ENCODE data around the gene RNF123.

Gene RNF123

DNA sequence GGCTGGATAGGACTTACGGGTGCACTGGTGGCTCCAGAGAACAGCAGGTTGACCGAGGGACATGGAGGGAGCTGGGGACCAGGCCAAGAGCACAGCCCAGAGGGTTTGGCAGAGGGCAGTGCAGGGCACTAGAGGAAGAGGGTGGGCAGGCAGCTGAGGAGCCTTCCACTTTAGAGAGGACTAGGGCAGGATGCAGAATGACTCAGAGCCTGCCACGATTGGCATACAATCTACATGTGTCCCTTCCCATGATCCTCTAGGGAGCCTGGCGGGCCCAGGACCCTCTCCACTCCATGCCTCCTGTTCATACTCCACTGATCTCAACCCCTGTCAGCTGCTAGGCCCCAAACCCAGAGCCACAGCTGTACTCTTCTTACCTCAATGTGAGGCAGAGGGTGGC is 29.6 kb upstream of the RNF123 start:
- no peak for DNase-seq

DNA sequence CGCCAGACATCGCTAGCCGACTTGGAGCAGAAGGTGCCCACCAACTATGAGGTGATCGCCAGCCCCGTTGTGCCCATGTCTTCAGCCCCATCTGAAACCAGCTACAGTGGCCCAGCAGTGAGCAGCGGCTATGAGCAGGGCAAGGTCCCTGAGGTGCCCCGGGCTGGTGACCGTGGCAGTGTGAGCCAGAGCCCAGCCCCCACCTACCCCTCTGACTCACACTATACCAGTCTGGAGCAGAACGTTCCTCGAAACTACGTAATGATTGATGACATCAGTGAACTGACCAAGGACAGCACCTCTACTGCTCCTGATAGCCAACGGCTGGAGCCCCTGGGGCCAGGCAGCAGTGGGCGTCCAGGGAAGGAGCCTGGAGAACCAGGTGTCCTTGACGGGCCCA is 28.1 kb upstream of the RNF123 start:
- no peak for DNase-seq

DNA sequence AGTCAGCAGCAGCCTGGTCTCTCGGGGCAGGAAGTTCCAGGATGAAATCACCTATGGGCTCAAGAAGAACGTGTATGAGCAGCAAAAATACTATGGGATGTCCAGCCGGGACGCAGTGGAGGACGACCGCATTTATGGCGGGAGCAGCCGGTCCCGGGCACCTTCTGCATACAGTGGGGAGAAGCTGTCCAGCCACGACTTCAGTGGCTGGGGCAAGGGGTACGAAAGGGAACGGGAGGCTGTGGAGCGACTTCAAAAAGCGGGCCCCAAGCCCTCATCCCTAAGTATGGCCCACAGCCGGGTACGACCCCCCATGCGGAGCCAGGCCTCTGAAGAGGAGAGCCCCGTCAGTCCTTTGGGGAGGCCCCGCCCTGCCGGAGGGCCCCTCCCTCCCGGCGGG is 27.3 kb upstream of the RNF123 start:
- DNase-seq, result no peak

DNA sequence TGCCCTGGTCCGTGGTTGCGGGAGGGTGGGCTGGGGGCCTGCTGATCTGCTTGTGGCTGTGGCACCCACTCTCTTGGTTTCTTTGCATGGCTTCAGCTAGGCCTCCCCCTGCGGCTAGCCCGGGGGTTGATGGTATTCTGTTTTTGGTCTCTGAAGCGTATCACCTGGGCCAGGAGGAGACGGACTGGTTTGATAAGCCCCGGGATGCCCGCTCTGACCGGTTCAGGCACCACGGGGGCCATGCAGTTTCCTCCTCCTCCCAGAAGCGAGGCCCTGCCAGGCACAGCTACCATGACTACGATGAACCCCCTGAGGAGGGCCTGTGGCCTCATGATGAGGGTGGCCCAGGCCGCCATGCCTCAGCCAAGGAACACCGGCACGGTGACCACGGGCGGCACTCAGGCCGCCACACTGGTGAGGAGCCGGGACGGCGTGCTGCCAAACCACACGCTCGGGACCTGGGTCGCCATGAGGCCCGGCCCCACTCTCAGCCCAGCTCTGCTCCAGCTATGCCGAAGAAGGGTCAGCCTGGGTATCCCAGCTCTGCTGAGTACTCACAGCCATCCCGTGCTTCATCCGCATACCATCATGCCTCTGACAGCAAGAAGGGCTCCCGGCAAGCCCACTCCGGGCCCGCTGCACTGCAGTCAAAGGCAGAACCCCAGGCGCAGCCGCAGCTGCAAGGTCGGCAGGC is 26.5 kb upstream of the RNF123 start:
- no peak for DNase-seq

DNA sequence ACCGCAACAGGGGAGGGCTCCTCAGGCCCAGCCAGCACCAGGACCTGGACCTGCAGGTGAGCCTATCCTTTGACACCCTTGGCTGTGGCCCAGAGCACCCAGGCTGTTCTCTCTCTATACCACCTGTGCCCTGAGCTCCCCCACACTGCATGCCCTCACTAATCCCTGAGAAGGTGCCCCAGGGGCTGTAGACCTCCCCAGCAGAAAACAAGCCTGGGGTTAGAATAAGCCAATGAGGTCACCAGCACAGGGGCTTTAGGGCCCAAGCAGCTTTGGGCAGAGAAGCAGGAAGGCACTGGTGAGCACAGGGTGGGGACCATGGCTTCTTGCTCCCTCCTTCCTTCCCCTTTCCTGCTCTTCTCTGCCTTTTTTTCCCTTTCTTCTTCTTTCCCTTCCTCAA is 25.5 kb upstream of the RNF123 start:
- DNase-seq, result no peak

DNA sequence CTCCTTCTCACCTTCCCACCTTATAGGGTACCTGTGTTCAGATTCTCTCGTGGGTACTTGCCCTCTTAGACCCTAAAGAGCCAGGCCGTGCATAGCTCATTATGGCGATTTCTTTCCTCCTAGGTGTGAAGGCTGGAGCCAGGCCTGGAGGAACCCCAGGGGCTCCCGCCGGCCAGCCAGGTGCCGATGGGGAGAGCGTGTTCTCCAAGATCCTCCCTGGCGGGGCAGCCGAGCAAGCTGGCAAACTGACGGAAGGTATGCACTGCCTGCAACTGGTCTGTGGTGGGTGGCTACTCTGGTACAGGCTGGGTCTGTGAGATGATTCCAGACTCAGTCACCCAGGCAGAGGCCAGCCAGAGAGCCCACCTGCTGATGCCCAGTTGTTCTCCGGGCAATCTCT is 25.1 kb upstream of the RNF123 start:
- DNase-seq, result no peak

DNA sequence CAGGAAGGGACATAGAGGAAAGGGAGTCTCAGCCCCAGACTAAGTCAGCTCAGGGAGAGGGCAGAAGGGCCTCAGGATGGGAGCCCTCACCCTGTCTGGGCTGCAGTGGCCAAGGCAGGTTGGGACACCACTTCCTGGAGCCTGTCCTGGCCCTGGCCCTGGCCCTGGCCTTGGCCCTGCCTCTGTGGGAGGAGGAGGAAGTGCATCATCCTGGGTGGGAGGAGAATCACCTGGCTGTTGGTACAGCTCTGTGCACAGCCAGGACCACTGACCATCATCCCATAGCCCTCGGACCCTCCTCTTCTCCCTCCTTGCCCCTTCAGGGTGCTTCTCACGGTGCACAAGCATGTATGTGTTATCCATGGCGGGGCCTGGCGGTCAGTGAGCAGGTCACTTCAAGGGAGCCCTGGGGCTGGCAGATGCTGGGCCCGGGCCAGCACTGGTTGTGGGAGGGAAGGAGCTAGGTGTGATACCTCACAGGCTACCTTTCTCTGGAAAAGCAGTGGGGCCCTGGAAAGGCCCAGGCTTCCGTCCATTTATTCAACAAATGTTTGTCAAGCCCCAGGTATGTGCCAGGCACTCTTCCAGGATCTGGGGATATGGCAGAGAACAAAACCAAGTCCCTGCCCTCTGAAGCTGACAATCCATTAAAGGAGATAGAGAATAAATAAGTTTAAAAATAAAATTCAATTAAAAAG is 23.4 kb upstream of the RNF123 start:
- no peak for DNase-seq

DNA sequence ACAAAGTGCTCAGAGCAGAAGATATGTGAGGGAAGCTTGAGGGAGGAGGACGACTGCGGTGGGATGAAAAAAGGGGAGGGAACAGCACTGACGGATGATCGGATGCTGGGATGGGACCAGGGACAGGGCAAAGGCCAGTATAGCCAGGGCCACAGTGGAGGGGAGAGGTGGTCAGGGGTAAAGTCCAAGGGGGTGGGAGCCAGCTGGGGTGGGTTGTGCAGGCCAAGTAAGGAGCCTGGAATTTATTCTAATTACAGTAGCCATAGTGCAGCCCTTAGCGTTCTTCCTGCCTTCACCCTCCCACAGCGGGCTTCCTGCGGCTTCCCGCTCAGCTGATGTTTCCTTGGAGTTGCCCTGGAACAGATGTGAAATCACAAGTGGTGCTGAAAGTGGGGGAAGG is 22.8 kb upstream of the RNF123 start:
- DNase-seq, result no peak

DNA sequence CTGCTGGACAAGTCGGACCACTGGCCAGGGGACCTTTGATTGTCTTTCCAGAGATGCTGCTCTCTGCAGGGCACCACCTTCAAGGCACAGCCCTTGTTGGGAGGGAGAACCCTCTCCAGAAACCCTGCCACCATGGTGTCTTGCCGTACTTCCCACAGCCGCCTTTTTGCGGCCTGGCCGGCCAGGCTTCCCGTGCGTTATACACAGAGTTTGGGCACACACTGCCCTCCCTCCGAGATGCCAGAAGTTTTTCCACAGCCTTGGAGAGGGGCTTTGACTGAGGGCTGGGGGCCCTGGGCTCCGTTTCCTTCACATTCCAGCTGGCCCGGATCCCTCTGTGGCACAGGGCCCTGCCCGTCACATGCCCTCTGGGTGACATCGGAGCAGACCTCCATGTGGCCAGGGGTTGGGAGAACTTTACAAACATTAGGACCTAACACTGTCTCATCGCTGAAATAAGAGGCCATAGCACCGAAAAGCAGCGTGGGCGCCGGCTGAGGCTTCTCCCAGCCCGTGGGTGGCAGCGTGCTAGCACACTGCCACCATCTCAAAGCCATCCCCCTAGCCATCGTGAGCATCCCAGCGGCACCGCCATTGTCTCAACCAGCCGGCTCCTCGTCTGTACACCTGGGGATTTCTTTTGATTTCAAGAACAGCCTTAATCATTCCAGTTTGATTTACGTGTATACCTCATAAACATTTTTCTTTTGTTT is 21.5 kb upstream of the RNF123 start:
- DNase-seq, result no peak

DNA sequence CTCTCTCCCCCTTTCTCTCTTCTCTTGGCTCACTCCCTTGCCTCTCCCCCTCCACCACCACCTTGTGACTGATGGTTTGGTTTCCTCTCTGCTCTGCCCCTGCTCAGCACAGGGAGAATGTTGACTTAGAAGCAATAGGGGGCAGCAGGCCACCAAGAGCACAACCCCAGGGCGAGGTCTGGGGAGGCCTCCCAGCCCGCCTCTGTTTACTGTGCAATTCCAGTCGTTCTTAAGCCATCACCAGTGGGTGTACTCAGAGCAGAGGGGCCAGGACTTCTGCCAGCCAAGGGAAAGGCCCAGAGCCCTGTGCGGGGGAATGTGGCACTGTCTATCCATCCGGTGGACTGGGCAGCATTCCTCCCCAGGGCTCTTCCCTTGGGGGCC is 21.0 kb upstream of the RNF123 start:
- DNase-seq, result peak; percentile 70

DNA sequence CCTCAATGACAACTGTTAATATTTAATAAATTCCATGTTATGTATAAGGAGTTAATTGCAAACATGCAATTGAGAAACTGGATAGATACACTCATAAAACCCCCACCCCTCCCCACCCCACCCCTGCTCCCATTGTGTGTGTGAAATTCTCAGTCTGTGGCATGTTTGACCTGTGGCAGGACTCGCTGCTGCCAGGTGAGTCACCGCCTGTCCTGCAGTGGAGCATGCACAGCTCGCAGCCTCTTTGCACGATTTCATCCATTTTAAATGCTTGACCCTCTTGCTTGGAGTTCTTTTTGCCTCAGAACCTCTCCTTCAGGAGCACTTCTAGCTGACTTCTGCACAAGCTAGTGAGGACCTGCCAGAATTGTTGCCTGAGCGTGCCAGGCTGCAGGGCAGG is 20.5 kb upstream of the RNF123 start:
- peak; percentile 73 for DNase-seq

DNA sequence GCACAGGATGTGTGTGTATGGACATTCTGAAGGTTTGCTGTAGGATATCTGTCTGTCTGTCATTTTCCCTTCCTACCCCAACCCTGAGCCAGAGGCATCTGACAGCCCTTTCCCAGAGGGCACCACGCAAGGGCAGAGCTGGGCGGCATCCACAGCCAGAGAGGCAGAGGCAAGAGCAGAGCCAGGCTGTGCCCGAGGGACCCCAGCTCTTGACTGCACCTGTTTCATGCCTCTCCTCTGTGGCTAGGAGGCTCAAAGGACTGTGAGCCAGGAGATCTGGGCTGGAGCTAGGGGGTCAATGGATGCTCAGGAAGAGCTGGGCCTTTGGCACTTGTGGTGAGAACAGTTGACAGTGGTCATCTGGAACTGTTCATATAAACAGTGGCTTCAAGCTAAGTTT is 20.0 kb upstream of the RNF123 start:
- no peak for DNase-seq

DNA sequence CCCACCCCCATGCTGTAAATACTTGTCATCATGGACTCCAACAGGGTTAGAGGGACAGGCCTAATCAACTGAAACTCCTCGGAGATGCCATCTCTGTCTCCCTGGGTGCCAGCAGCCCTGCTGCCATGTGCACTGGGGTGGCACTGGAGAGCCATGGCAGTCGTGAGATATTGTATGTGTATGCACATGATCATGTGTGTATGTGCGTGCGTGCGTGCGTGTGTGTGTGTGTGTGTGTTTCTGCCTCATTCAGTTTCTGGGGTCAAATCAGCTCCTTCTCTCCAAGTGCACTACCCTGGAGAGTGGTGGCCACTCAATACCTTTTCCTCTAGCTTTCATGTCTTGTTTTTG is 18.4 kb upstream of the RNF123 start:
- no peak for DNase-seq

DNA sequence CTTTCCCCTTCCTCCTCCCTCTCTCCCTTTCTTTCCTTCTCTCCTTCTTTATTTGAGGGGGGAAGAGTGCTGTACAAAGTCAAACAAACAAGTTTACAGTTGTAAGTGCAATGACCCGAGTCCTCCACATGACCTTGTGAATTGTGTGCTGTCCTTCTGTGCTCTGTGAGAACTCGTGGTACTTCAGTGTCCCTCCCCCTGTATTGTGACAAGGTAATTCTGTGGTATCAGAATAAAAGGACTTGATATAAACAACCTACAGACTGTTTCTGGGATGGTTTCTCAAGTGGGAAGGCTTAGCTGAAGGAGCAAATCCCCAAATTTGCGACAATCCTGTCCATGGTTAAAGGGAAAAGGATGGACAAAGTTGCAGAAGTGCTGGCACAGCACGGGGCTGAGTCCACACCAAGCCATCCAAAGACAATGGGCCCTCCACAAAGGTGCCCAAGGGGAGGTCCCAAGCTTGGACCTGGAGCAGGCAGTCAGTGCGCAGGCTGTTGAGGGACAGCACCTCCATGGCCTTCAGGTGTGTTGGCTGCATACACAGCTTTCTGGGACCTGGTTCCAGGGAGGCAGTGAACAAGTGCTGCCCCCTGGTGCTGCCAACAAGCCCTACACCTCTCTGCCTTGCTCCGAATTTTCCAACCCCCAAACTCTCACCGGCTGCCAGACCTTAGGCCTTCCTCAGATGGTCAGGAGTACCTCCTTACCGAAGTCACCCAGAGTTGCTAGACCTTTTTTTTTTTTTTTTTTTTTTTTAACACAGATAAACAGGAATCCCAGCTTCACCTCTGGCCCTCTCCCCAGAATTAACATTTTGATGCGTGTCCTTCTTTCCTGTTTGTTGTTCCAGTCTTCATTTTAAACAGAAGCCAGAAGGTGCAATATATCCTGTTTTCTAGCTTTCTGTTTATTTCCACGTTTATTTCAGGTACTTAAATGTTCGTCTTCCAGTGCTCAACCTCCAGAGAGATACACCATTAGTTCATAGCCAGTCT is 17.8 kb upstream of the RNF123 start:
- peak; percentile 87 for DNase-seq

DNA sequence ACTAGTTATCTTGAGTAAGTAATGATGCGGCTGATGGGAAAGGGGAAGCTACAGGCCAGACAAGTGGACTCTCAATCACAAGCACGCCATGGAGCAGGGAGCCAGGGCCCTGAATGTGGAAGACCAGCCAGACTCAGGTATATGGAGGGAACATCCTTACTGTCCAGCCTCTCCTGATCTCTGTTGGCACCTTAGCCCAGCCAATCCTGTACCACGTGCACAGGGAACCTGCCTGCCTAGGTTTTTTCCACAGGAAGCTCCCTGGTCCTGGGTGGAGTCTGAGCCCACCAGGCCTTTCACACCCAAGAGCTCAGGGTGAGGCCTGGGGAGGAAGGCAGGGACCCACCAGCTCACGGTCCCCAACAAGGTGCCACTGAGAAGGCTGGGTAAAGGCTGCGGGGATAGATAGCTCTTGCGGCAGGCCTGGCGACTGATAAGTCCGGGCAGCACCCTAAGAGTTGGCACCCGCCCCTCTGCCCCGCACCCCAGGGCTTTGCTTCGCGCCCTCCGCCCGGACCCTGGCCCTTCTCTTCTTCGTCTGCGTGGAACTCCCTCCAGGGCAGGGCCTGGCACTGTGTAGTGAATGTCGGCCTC is 16.1 kb upstream of the RNF123 start:
- DNase-seq, result no peak

DNA sequence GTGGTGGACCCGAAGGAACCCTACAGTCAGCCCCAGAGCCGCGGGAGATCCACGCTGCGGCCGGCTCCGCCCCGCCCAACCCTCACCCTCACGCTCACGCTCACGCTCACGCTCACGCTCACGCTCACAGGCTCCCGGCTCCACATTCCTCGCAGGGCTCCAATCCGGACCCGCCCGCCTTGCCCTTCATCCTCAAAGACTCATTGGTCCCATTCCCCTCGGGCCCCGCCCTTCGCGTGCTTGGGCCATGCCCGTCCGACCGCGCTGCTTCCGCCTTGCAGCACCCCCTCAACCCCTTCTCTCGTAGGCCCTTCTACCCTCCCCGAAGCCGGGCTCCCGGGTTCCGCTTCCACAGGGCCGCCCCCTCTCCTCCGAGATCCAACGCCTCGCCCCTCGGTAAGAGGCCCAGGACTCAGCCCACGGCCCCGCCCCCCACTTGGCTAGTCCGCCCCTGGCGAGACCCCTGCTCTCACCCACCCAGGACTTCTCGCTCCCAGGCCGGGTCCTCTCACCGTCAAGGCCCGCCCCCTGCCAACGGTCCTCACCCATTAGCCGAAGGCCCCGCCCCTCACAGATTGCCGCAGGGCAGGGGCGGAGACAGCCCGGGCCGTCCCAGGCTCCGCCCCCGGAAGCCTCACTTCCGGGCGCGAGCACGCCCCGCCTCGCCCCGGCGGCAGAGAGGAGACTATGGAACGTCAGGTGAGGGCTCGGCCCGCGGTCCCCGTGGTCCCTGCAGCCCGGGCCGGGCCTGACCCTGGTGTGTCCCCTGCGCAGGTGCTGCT is 15.5 kb upstream of the RNF123 start, which contains the start of gene APEH:
TSS of gene APEH (plus strand) at position 637 of the 782 bp plus-strand sequence. CDS start at position 688, 51 bp downstream.
- peak; percentile 99 for DNase-seq

DNA sequence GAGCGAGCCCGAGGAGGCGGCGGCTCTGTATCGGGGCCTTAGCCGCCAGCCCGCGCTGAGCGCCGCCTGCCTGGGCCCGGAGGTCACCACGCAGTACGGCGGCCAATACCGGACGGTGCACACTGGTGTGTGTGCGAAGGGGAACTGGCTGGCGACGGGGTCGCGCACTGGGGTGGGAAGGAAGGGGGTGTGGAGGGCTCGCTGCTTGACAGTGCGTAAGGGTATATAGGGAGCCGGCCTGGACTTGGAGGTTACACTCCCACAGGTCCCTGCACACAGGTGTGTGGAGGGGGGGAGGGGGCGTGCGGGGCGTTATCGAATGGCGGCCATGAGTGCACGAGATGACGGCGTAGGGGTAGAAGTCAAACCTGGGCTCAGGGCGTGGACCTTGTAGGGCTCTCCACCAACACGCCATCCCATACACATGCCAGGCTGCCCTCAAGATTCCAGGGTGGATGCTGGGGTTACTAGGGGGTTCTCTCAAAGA is 14.8 kb upstream of the RNF123 start:
- DNase-seq, result no peak

DNA sequence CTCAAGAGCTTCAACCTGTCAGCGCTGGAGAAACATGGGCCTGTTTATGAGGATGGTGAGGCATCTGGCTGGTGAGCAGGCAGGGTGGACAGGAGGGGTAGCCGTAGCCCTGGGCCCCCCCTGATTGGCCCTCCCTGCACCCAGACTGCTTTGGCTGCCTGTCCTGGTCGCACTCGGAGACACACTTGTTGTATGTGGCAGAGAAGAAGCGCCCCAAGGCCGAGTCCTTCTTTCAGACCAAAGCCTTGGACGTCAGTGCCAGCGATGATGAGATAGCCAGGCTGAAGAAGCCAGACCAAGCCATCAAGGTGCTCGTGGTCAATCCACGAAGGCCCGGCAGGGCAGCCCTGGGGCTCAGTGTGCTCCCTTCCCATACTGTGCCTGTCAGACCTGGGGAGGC is 13.4 kb upstream of the RNF123 start:
- DNase-seq, result no peak

DNA sequence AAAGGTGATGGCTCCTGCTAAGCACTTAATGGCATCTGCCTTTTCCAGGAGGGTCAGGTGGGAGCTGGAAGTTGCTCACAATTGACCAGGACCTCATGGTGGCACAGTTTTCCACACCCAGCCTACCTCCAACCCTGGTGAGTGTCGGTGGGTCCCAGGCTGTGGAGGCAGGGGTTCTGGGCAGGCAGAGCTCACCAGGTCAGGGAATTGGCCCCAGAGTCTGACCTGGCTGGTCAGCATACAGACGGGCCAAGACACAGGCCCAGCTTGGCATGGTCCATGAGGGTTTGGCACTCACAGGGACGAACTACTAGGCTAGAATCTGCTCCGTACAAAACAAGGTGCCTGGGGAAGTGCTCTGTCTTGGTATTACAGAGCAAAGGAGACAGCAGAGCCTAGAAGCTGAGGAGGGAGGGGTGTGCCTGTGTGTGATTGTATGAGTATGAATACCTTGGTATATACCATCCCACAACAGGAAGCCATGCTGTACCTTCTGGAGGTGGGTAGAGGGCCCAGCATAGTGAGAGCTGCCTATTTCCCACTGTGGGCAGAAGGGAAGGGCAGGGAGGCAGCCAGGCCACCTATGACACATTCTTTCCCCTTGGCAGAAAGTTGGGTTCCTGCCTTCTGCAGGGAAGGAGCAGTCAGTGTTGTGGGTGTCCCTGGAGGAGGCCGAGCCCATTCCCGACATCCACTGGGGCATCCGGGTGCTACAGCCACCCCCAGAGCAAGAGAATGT is 8.7 kb upstream of the RNF123 start:
- DNase-seq, result no peak

DNA sequence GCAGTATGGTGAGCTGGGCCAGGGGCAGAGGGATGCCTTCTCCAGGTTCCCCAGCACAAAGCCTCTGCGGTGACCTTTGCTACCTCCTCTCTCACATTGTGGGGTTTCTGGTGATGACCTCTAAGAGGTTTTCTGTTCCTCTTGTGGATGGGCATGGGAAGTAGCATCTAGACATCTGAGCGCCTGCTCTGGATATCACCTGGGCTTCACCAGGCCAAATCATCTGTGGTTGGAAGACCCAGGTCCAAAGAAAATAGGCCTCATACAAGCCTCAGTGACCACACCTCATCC is 8.2 kb upstream of the RNF123 start:
- no peak for DNase-seq

DNA sequence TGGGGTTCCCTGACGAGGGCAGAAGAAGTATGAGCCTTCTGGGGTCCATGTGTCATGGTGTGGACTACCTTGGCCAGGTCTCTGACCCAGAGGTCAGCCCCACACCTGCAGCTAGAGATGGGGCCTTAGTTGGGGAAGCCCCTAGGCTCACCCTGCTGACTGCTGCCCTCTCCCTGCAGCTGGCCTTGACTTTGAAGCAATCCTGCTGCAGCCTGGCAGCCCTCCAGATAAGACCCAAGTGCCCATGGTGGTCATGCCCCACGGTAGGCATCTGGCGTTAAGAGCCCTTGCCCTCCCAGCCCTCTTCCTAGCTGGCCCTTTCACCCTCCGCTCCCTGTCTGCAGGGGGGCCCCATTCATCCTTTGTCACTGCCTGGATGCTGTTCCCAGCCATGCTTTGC is 7.8 kb upstream of the RNF123 start:
- DNase-seq, result no peak

All from islet precursor cell (in vitro differentiated cells).